ENCODE measurements around the gene LPCAT4. TPM values are rescaled to one million over a fixed set of nuclear protein-coding genes. Genes with fewer than 3 reads are reported as not detected.
"Not testable (repeated sequence)": the region's sequence is repeated elsewhere in the genome, so short reads cannot be mapped to it uniquely, and the experiment has no call there.

LPCAT4 gene
- total RNA-seq, 1 donor from 2014 or later = 47.4 TPM

- no peak for TF ChIP-seq POLR2A (IDR thresholded peaks at IDR 0.05)
- no peak for TF ChIP-seq POLR2AphosphoS5 (IDR thresholded peaks at IDR 0.05; ENCODE audit: insufficient read depth in 1 of 2, low read depth in 1 of 2)
- no peak for TF ChIP-seq CTCF (IDR thresholded peaks at IDR 0.05)
- intact Hi-C loops (cut with DNase I) = no loop called here
- Histone ChIP-seq H3K4me3 (no peak overlapping the region), H3K4me1 (peaks cover 7% of the 10 kb centered on the region), H3K27me3 (no peaks in the 10 kb centered on the region), H3K9me3 (no peaks in the 10 kb centered on the region), H3K36me3 (peaks cover 0 to 19% of the 10 kb centered on the region in 2 donors), H3K27ac (no peak overlapping the region)
- DNase-seq (ENCODE audit: extremely low spot score in 2 of 2) = no peak
Measured at GRCh38 chr15:34358367-34358766, 8.6 kb downstream of the LPCAT4 start.

- Histone ChIP-seq H3K36me3 (peaks cover 0 to 16% of the 10 kb centered on the region in 2 donors), H3K4me1 (peaks cover 7% of the 10 kb centered on the region), H3K9me3 (no peaks in the 10 kb centered on the region), H3K27ac (no peak overlapping the region), H3K27me3 (no peaks in the 10 kb centered on the region), H3K4me3 (no peak overlapping the region)
- no peak for TF ChIP-seq POLR2AphosphoS5 (IDR thresholded peaks at IDR 0.05; ENCODE audit: insufficient read depth in 1 of 2, low read depth in 1 of 2)
- TF ChIP-seq POLR2A (IDR thresholded peaks at IDR 0.05) = no peak
- no peak for TF ChIP-seq CTCF (IDR thresholded peaks at IDR 0.05)
- no peak for DNase-seq (ENCODE audit: extremely low spot score in 2 of 2)
- intact Hi-C loops (cut with DNase I) = no loop called here
Measured at GRCh38 chr15:34357653-34358052, 9.3 kb downstream of the LPCAT4 start.

GRCh38 chr15:34355241-34355640 lies 11.8 kb downstream of the LPCAT4 start:
- H3K36me3 ChIP-seq = peaks cover 0 to 9% of the 10 kb centered on the region in 2 donors
- no peak for DNase-seq (ENCODE audit: extremely low spot score in 2 of 2)
- H3K9me3 ChIP-seq = no peaks in the 10 kb centered on the region
- intact Hi-C loops (cut with DNase I) = no loop called here
- peaks cover 7% of the 10 kb centered on the region for H3K4me1 ChIP-seq
- H3K4me3 ChIP-seq = no peak overlapping the region
- H3K27me3 ChIP-seq = no peaks in the 10 kb centered on the region
- TF ChIP-seq POLR2AphosphoS5 (IDR thresholded peaks at IDR 0.05; ENCODE audit: insufficient read depth in 1 of 2, low read depth in 1 of 2) (no peak), CTCF (IDR thresholded peaks at IDR 0.05) (no peak), POLR2A (IDR thresholded peaks at IDR 0.05) (no peak)
- H3K27ac ChIP-seq = no peak overlapping the region

- no peak for DNase-seq (ENCODE audit: extremely low spot score in 2 of 2)
- peaks cover 0 to 9% of the 10 kb centered on the region in 2 donors for H3K36me3 ChIP-seq
- no peak overlapping the region for H3K27ac ChIP-seq
- H3K9me3 ChIP-seq = no peaks in the 10 kb centered on the region
- H3K27me3 ChIP-seq = no peaks in the 10 kb centered on the region
- intact Hi-C loops (cut with DNase I) = no loop called here
- TF ChIP-seq POLR2A (IDR thresholded peaks at IDR 0.05) = no peak
- TF ChIP-seq CTCF (IDR thresholded peaks at IDR 0.05) = no peak
- TF ChIP-seq POLR2AphosphoS5 (IDR thresholded peaks at IDR 0.05; ENCODE audit: insufficient read depth in 1 of 2, low read depth in 1 of 2) = no peak
- H3K4me1 ChIP-seq = no peaks in the 10 kb centered on the region
- H3K4me3 ChIP-seq = no peak overlapping the region
Measured at GRCh38 chr15:34354286-34354685, 12.7 kb downstream of the LPCAT4 start.

GRCh38 chr15:34353627-34354026 lies 13.4 kb downstream of the LPCAT4 start:
- Histone ChIP-seq H3K36me3 (peaks cover 0 to 9% of the 10 kb centered on the region in 2 donors), H3K4me3 (no peak overlapping the region), H3K4me1 (no peaks in the 10 kb centered on the region), H3K27ac (no peak overlapping the region), H3K9me3 (no peaks in the 10 kb centered on the region), H3K27me3 (no peaks in the 10 kb centered on the region)
- TF ChIP-seq CTCF (IDR thresholded peaks at IDR 0.05) = no peak
- no peak for TF ChIP-seq POLR2A (IDR thresholded peaks at IDR 0.05)
- TF ChIP-seq POLR2AphosphoS5 (IDR thresholded peaks at IDR 0.05; ENCODE audit: insufficient read depth in 1 of 2, low read depth in 1 of 2) = no peak
- DNase-seq (ENCODE audit: extremely low spot score in 2 of 2) = no peak
- intact Hi-C loops (cut with DNase I) = no loop called here

- H3K4me3 ChIP-seq; H3K36me3 ChIP-seq; H3K4me1 ChIP-seq; H3K9me3 ChIP-seq; DNase-seq (ENCODE audit: extremely low spot score in 2 of 2); H3K27me3 ChIP-seq; intact Hi-C loops (cut with DNase I); H3K27ac ChIP-seq: not testable (repeated sequence)
Measured at GRCh38 chr15:34352996-34353395, 14.0 kb downstream of the LPCAT4 start.

Data from vagina (tissue), 2 donors.